ENCODE measurements around the gene GPR35.

GPR35 gene

GRCh38 chr2:240589375-240589774 lies 35.9 kb upstream of the GPR35 start:
- no peak for DNase-seq (ENCODE audit: low read depth in 2 of 2)

GRCh38 chr2:240589850-240590525 lies 35.3 kb upstream of the GPR35 start:
- no peak for DNase-seq (ENCODE audit: low read depth in 2 of 2)

- DNase-seq (ENCODE audit: low read depth in 2 of 2): no peak
Observed at GRCh38 chr2:240590681-240591111, 34.6 kb upstream of the GPR35 start.

- no peak for DNase-seq (ENCODE audit: low read depth in 2 of 2)
Observed at GRCh38 chr2:240591226-240591625, 34.1 kb upstream of the GPR35 start.

GRCh38 chr2:240591784-240592183 lies 33.5 kb upstream of the GPR35 start:
- DNase-seq (ENCODE audit: low read depth in 2 of 2): no peak

GRCh38 chr2:240593026-240593702 lies 32.1 kb upstream of the GPR35 start:
- DNase-seq (ENCODE audit: low read depth in 2 of 2): no peak

- no peak for DNase-seq (ENCODE audit: low read depth in 2 of 2)
Observed at GRCh38 chr2:240593703-240594451, 31.4 kb upstream of the GPR35 start.

- no peak for DNase-seq (ENCODE audit: low read depth in 2 of 2)
Observed at GRCh38 chr2:240594511-240595380, 30.5 kb upstream of the GPR35 start.

- DNase-seq (ENCODE audit: low read depth in 2 of 2): no peak
Observed at GRCh38 chr2:240595381-240596079, 29.8 kb upstream of the GPR35 start.

- no peak for DNase-seq (ENCODE audit: low read depth in 2 of 2)
Observed at GRCh38 chr2:240596080-240596460, 29.2 kb upstream of the GPR35 start.

GRCh38 chr2:240596491-240596931 lies 28.8 kb upstream of the GPR35 start:
- DNase-seq (ENCODE audit: low read depth in 2 of 2): no peak

GRCh38 chr2:240597054-240597418 lies 28.2 kb upstream of the GPR35 start:
- DNase-seq (ENCODE audit: low read depth in 2 of 2): no peak

- no peak for DNase-seq (ENCODE audit: low read depth in 2 of 2)
Observed at GRCh38 chr2:240597419-240598181, 27.7 kb upstream of the GPR35 start.

GRCh38 chr2:240598311-240598911 lies 26.9 kb upstream of the GPR35 start:
- DNase-seq (ENCODE audit: low read depth in 2 of 2): no peak

GRCh38 chr2:240599141-240599583 lies 26.1 kb upstream of the GPR35 start:
- DNase-seq (ENCODE audit: low read depth in 2 of 2): no peak

GRCh38 chr2:240600451-240600961 lies 24.8 kb upstream of the GPR35 start:
- no peak for DNase-seq (ENCODE audit: low read depth in 2 of 2)

GRCh38 chr2:240601061-240601830 lies 24.0 kb upstream of the GPR35 start:
- DNase-seq (ENCODE audit: low read depth in 2 of 2): no peak

- DNase-seq (ENCODE audit: low read depth in 2 of 2): no peak
Observed at GRCh38 chr2:240601831-240602160, 23.5 kb upstream of the GPR35 start.
